Thyroid gland (tissue), 4 donors: ENCODE measurements around the gene RNF212B. TPM values are rescaled to one million over a fixed set of nuclear protein-coding genes. Genes with fewer than 3 reads are reported as not detected.
"Not testable (repeated sequence)": the region's sequence is repeated elsewhere in the genome, so short reads cannot be mapped to it uniquely, and the experiment has no call there.

Experiments used
- DNase-seq, 2 donors: peaks; one replicate each; pipeline ENCODE4 v3.0.0-alpha.2; 2019
- H3K27ac ChIP-seq, 3 donors: fragments of 200-600 bp; sonication (generic); 1 replicate in 2 of 3; 2 replicates in 1 of 3; pipeline ENCODE4 v1.5.1; 2016 to 2019; ENCODE audit warnings: mild to moderate bottlenecking in 1 of 3, moderate library complexity in 1 of 3
- H3K27me3 ChIP-seq: fragments of 200-600 bp; sonication (generic); one replicate; pipeline ENCODE4 v1.5.1; 2019
- H3K36me3 ChIP-seq, 2 donors: fragments of 200-600 bp; sonication (generic); one replicate each; pipeline ENCODE4 v1.5.1; 2016 to 2019
- H3K4me1 ChIP-seq, 2 donors: fragments of 200-600 bp; sonication (generic); one replicate each; pipeline ENCODE4 v1.5.1; 2017 to 2019
- H3K4me3 ChIP-seq, 3 donors: fragments of 200-600 bp; sonication (generic); replicated peaks in 1 of 3; 1 replicate in 2 of 3; 2 replicates in 1 of 3; pipeline ENCODE4 v1.5.1; 2016; ENCODE audit warnings: mild to moderate bottlenecking in 1 of 3
- H3K9me3 ChIP-seq: fragments of 200-600 bp; sonication (generic); one replicate; pipeline ENCODE4 v1.5.1; 2017
- CTCF ChIP-seq, 6 experiments: fragments of 200-600 bp in 3 of 6; fragments of 450-650 bp in 3 of 6; sonication (generic) in 3 of 6; IDR thresholded peaks; one replicate each; pipeline ENCODE4 v1.5.1; 2016 to 2019; ENCODE audit warnings: antibody characterized with exemption in 6 of 6, mild to moderate bottlenecking in 2 of 6, inconsistent platforms in 1 of 6, moderate library complexity in 1 of 6
- POLR2A ChIP-seq, 2 donors: fragments of 450-650 bp; IDR thresholded peaks; one replicate each; pipeline ENCODE4 v1.6.1; 2017; ENCODE audit warnings: antibody characterized with exemption in 2 of 2, mild to moderate bottlenecking in 2 of 2, moderate library complexity in 1 of 2
- WGBS, 2 donors: methylation state at CpG; one replicate each; pipeline ENCODE4 v1.1.5; 2017; 5-methylcytosine and 5-hydroxymethylcytosine counted together
- intact Hi-C: fragments of 100-400 bp; cut with DNase I; formaldehyde crosslinking; loops from one replicate; pipeline ENCODE4 v1.15.1; 2023
- total RNA-seq, 4 donors: library from RNA; depleted of rRNA; stranded (reverse); fragments of >200 nt; gene quantifications; one replicate each; pipeline ENCODE4 v1.2.3, GENCODE V29; 2016

Gene RNF212B
- total RNA-seq, 4 donors from 2014 or later: 0.40 TPM; not detected in 3

- Histone ChIP-seq H3K4me1 (no peaks in the 10 kb centered on the region), H3K9me3 (no peaks in the 10 kb centered on the region), H3K4me3 (no peak overlapping the region), H3K27me3 (no peaks in the 10 kb centered on the region), H3K36me3 (no peaks in the 10 kb centered on the region), H3K27ac (no peak overlapping the region)
- DNase-seq: no peak
- no peak for TF ChIP-seq CTCF (IDR thresholded peaks at IDR 0.05)
- no peak for TF ChIP-seq POLR2A (IDR thresholded peaks at IDR 0.05)
- intact Hi-C loops: no loop called here
- WGBS, 2 donors: 88 to 91% methylated on average over 6 of the region's 6 CpGs
Observed at GRCh38 chr14:23217032-23218020, 20.4 kb upstream of the RNF212B start.

GRCh38 chr14:23219075-23219474, 18.7 kb upstream of the RNF212B start:
- intact Hi-C loops: no loop called here
- TF ChIP-seq CTCF (IDR thresholded peaks at IDR 0.05) (no peak), POLR2A (IDR thresholded peaks at IDR 0.05) (no peak)
- H3K27me3 ChIP-seq: no peaks in the 10 kb centered on the region
- H3K9me3 ChIP-seq: no peaks in the 10 kb centered on the region
- no peaks in the 10 kb centered on the region for H3K36me3 ChIP-seq
- H3K4me3 ChIP-seq: no peak overlapping the region
- no peak overlapping the region for H3K27ac ChIP-seq
- H3K4me1 ChIP-seq: no peaks in the 10 kb centered on the region
- DNase-seq: no peak
- WGBS, 2 donors: 75% methylated on average over 3 of the region's 3 CpGs

- H3K36me3 ChIP-seq: not testable (repeated sequence)
Observed at GRCh38 chr14:23224958-23225357, 12.8 kb upstream of the RNF212B start.

GRCh38 chr14:23227566-23227965, 10.2 kb upstream of the RNF212B start:
- intact Hi-C loops: no loop called here
- H3K27me3 ChIP-seq: no peaks in the 10 kb centered on the region
- 63 to 72% methylated on average over 4 of the region's 4 CpGs for WGBS, 2 donors
- H3K4me1 ChIP-seq: peaks cover 0 to 5% of the 10 kb centered on the region in 2 donors
- H3K4me3 ChIP-seq: no peak overlapping the region
- no peak overlapping the region for H3K27ac ChIP-seq
- TF ChIP-seq CTCF (IDR thresholded peaks at IDR 0.05) (no peak), POLR2A (IDR thresholded peaks at IDR 0.05) (no peak)
- no peaks in the 10 kb centered on the region for H3K9me3 ChIP-seq
- no peaks in the 10 kb centered on the region for H3K36me3 ChIP-seq
- no peak for DNase-seq

More at GRCh38 chr14:23224958-23225357, 12.8 kb upstream of the RNF212B start:
- intact Hi-C loops, H3K4me1 ChIP-seq, H3K9me3 ChIP-seq, DNase-seq, H3K4me3 ChIP-seq, H3K27ac ChIP-seq, H3K27me3 ChIP-seq: not testable (repeated sequence)
- WGBS, 2 donors: 91 to 98% methylated on average over 1 of the region's 1 CpG

- no peak for TF ChIP-seq POLR2A (IDR thresholded peaks at IDR 0.05)
- no peak for TF ChIP-seq CTCF (IDR thresholded peaks at IDR 0.05)
- no peak overlapping the region for H3K4me3 ChIP-seq
- 95 to 96% methylated on average over 1 of the region's 1 CpG for WGBS, 2 donors
Observed at GRCh38 chr14:23228812-23229211, 8.9 kb upstream of the RNF212B start.

GRCh38 chr14:23232241-23232808, 5.4 kb upstream of the RNF212B start:
- not testable (repeated sequence) for DNase-seq

More at GRCh38 chr14:23228812-23229211, 8.9 kb upstream of the RNF212B start:
- Histone ChIP-seq H3K4me1 (peaks cover 2 to 7% of the 10 kb centered on the region in 2 donors), H3K36me3 (no peaks in the 10 kb centered on the region), H3K9me3 (no peaks in the 10 kb centered on the region), H3K27me3 (no peaks in the 10 kb centered on the region), H3K27ac (no peak overlapping the region)
- intact Hi-C loops: no loop called here
- DNase-seq: no peak

More at GRCh38 chr14:23232241-23232808, 5.4 kb upstream of the RNF212B start:
- peaks cover 16 to 21% of the 10 kb centered on the region in 2 donors for H3K4me1 ChIP-seq
- 92% methylated on average over 16 of the region's 38 CpGs; no CpG with 5 or more reads in 1 of the 2 donors for WGBS, 2 donors
- H3K27ac ChIP-seq: peak overlapping the region in 2 of 3 donors; percentile 86 to 93
- H3K27me3 ChIP-seq, H3K9me3 ChIP-seq, intact Hi-C loops, H3K4me3 ChIP-seq, H3K36me3 ChIP-seq: not testable (repeated sequence)
